ENCODE results near the gene HMCN1. TPM values are rescaled to one million over a fixed set of nuclear protein-coding genes. Genes with fewer than 3 reads are reported as not detected.

Gene HMCN1
- total and polyA plus RNA-seq, 2 donors (not counting 1 experiment from before 2014, with no cell fraction given): 6.8 to 21.0 TPM

DNA sequence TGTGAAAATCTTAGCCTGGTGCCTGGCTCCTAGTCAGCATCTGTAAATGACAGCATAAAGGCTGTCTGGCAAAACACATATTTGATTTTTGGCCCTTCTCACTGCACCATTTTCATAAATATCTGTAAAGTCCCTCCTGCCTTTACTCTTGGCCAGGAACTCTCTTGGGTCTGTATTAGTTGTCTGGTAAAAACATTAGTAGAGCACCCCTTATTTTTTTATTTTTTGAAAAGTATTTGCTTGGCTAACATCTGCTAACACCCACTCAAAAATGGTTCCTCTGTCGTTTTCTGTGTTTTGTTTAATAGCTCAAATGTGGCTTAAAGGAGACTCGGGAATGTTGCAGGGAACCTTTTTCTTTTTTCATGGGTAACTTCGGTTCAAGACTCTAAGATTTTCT, 293.4 kb downstream of the HMCN1 start:
- Histone ChIP-seq H3K27ac (ENCODE audit: insufficient read depth, low read length) (no peak overlapping the region), H3K36me3 (ENCODE audit: control insufficient read depth, insufficient read depth, low read length) (no peaks in the 10 kb centered on the region), H3K4me1 (ENCODE audit: control insufficient read depth, extremely low read depth, insufficient read depth, low read length) (no peaks in the 10 kb centered on the region), H3K79me2 (ENCODE audit: control insufficient read depth, insufficient read depth, low read length) (no peaks in the 10 kb centered on the region), H2AFZ (ENCODE audit: low read length) (no peak overlapping the region), H3K4me2 (ENCODE audit: extremely low read depth, insufficient read depth, low read length) (no peak overlapping the region), H3K9ac (ENCODE audit: insufficient read depth, low read length) (no peak overlapping the region), H3K4me3 (replicated peaks in 1 of 4; ENCODE audit: control extremely low read depth in 1 of 4, insufficient read depth in 1 of 4, low read depth in 3 of 4, low read length in 4 of 4) (no peak overlapping the region), H4K20me1 (ENCODE audit: control insufficient read depth, extremely low read depth, insufficient read depth, low read length) (no peaks in the 10 kb centered on the region), H3K27me3 (ENCODE audit: control insufficient read depth, insufficient read depth, low read length) (no peaks in the 10 kb centered on the region), H3K9me3 (ENCODE audit: control insufficient read depth, insufficient read depth, low read depth, low read length) (no peaks in the 10 kb centered on the region)
- peak in 1 of 2 donors; percentile 27 for DNase-seq (ENCODE audit: low read depth in 2 of 2)
- TF ChIP-seq EZH2 (IDR thresholded peaks at IDR 0.05; ENCODE audit: low read length, missing control alignments) (no peak), CTCF (conservative IDR thresholded peaks at IDR 0.05 in 1 of 2, IDR thresholded peaks at IDR 0.05 in 1 of 2; ENCODE audit: low read depth in 1 of 2, low read length in 2 of 2) (no peak)

GRCh38 chr1:186030453-186030852, 296.3 kb downstream of the HMCN1 start:
- Histone ChIP-seq H4K20me1 (ENCODE audit: control insufficient read depth, extremely low read depth, insufficient read depth, low read length) (no peaks in the 10 kb centered on the region), H3K9me3 (ENCODE audit: control insufficient read depth, insufficient read depth, low read depth, low read length) (no peaks in the 10 kb centered on the region), H2AFZ (ENCODE audit: low read length) (no peak overlapping the region), H3K4me2 (ENCODE audit: extremely low read depth, insufficient read depth, low read length) (no peak overlapping the region), H3K79me2 (ENCODE audit: control insufficient read depth, insufficient read depth, low read length) (no peaks in the 10 kb centered on the region), H3K4me1 (ENCODE audit: control insufficient read depth, extremely low read depth, insufficient read depth, low read length) (no peaks in the 10 kb centered on the region), H3K36me3 (ENCODE audit: control insufficient read depth, insufficient read depth, low read length) (no peaks in the 10 kb centered on the region), H3K27ac (ENCODE audit: insufficient read depth, low read length) (no peak overlapping the region), H3K27me3 (ENCODE audit: control insufficient read depth, insufficient read depth, low read length) (no peaks in the 10 kb centered on the region), H3K4me3 (replicated peaks in 1 of 4; ENCODE audit: control extremely low read depth in 1 of 4, insufficient read depth in 1 of 4, low read depth in 3 of 4, low read length in 4 of 4) (no peak overlapping the region), H3K9ac (ENCODE audit: insufficient read depth, low read length) (no peak overlapping the region)
- TF ChIP-seq EZH2 (IDR thresholded peaks at IDR 0.05; ENCODE audit: low read length, missing control alignments) (no peak), CTCF (conservative IDR thresholded peaks at IDR 0.05 in 1 of 2, IDR thresholded peaks at IDR 0.05 in 1 of 2; ENCODE audit: low read depth in 1 of 2, low read length in 2 of 2) (no peak)
- no peak for DNase-seq (ENCODE audit: low read depth in 2 of 2)

DNA sequence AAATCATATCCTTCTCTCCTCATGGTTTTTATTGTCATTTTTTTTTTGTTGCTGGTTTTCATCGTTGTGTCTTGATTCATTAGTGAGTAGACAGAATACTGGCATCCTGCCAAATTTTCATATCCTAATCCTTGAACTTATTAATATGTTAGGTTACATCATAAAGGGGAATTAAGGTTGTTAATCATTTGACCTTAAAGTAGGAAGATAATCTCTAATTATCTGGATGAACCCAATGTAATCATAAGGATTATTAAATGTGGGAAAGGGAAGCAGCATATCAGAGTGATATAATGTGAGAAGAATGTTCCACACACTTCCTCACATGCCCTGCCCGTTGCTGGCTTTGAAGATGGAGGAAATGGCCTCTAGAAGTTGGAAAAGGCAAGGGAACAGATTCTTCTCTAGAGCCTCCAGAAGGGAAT, 299.7 kb downstream of the HMCN1 start:
- DNase-seq (ENCODE audit: low read depth in 2 of 2): peak; percentile 10 to 11

More for the DNA sequence above, 299.7 kb downstream of the HMCN1 start:
- H3K36me3 ChIP-seq (ENCODE audit: control insufficient read depth, insufficient read depth, low read length): no peaks in the 10 kb centered on the region
- H4K20me1 ChIP-seq (ENCODE audit: control insufficient read depth, extremely low read depth, insufficient read depth, low read length): no peaks in the 10 kb centered on the region
- H3K9me3 ChIP-seq (ENCODE audit: control insufficient read depth, insufficient read depth, low read depth, low read length): no peaks in the 10 kb centered on the region
- H3K27ac ChIP-seq (ENCODE audit: insufficient read depth, low read length): no peak overlapping the region
- no peaks in the 10 kb centered on the region for H3K79me2 ChIP-seq (ENCODE audit: control insufficient read depth, insufficient read depth, low read length)
- H3K4me3 ChIP-seq (replicated peaks in 1 of 4; ENCODE audit: control extremely low read depth in 1 of 4, insufficient read depth in 1 of 4, low read depth in 3 of 4, low read length in 4 of 4): no peak overlapping the region
- H3K27me3 ChIP-seq (ENCODE audit: control insufficient read depth, insufficient read depth, low read length): no peaks in the 10 kb centered on the region
- no peaks in the 10 kb centered on the region for H3K4me1 ChIP-seq (ENCODE audit: control insufficient read depth, extremely low read depth, insufficient read depth, low read length)
- no peak overlapping the region for H3K9ac ChIP-seq (ENCODE audit: insufficient read depth, low read length)
- H2AFZ ChIP-seq (ENCODE audit: low read length): no peak overlapping the region
- no peak overlapping the region for H3K4me2 ChIP-seq (ENCODE audit: extremely low read depth, insufficient read depth, low read length)
- TF ChIP-seq EZH2 (IDR thresholded peaks at IDR 0.05; ENCODE audit: low read length, missing control alignments) (no peak), CTCF (conservative IDR thresholded peaks at IDR 0.05 in 1 of 2, IDR thresholded peaks at IDR 0.05 in 1 of 2; ENCODE audit: low read depth in 1 of 2, low read length in 2 of 2) (no peak)
